T47D (cell line): Measurements from ENCODE around the gene PDE7B.
"Not testable (repeated sequence)": the region's sequence is repeated elsewhere in the genome, so short reads cannot be mapped to it uniquely, and the experiment has no call there.

Source experiments
- DNase-seq, 2 experiments: peaks; one replicate each; pipeline versions ENCODE4 v3.0.0 to v3.0.0-alpha.2; 2011 to 2012; ENCODE audit warnings: low read depth in 1 of 2, low spot score in 1 of 2
- JUND ChIP-seq: IDR thresholded peaks from 2 replicates; pipeline ENCODE4 v1.6.1; 2012; ENCODE audit warnings: low read depth
- in situ Hi-C: cut with HindIII; loops from 2 replicates; pipeline ENCODE4 v1.10.0; 2016; ENCODE audit warnings: low sequenced_read_pairs, low pct_unique_long_range_greater_than_20kb

Gene PDE7B

DNA sequence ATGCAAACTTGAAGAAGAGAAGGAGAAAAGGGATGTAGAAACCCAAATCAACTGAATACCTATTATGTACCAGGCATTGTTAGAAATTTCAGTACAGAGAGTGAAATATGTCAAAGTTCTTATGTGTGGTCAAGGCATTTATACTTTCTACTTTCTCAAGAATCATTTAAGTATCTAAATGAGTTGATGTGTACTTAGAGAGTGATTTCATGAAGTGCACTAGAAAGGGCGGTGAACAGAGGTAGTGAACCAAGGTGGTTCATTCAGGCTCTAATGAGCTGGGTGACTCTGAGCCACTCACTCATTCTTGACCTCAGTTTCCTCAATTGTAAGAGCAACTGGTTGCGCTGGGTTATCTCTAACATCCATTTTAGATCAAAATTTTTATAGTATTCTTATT is 3.3 kb downstream of the PDE7B start:
- DNase-seq, result no peak
- in situ Hi-C loops, result no loop called here
- no peak for TF ChIP-seq JUND

DNA sequence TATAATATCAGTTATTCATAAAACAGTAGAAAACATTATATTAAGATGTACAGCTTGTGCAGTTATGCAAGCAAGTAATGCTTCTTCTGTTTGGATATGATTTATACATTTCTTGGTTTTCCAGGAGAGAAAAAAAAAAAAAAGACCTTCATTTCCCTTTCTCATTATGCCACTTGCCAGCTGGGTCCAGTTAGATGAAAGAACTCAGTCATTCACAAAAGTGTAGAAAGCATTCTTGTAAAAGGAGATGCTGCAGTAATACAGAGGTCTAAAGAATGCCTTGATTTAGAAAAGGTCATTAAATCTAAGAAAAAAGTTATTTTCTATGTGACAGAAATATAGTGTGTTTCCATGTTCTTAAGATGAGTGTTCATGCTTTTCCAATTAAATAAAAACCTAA is 7.4 kb downstream of the PDE7B start:
- no peak for TF ChIP-seq JUND

DNA sequence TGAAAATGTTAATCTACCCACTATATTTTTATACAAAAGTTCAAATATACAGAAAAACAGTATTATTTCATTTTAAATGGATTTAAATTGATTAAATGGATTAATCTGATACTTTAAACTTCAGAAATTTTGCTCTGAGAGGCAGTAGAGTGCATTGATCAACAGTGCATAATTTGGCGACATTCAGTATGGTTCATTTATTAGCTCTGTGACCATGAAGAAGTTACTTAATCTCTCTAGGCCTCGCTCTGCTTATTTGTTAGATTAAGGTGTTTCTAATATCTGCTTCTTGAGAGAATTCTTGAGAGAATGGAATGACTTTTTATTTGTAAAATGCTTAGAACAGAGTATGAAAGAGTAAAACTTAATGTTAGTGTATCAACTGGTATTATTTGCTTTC is 8.9 kb downstream of the PDE7B start:
- no peak for TF ChIP-seq JUND
- in situ Hi-C loops, result no loop called here

More for the DNA sequence above, 7.4 kb downstream of the PDE7B start:
- in situ Hi-C loops, result no loop called here
- DNase-seq, result no peak

DNA sequence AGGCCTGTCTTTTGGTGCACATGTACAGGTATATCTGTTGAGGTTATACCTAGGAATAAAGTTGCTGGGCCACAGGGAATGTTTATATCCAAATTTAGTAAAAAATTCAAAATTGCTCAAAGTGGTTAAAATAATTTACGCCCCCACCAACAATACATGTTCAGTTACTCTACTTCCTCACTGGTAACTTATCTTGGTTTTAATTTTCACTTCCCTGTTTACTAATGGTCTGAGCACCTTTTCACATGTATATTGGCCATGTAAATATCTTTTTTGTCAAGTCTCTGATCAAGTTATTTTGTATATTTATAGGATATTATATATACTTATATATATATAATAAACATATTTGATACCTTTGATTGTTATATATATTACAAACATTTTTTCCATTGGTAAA is 9.7 kb downstream of the PDE7B start:
- no peak for TF ChIP-seq JUND
- DNase-seq, result no peak
- in situ Hi-C loops, result no loop called here

More for the DNA sequence above, 8.9 kb downstream of the PDE7B start:
- DNase-seq, result no peak

DNA sequence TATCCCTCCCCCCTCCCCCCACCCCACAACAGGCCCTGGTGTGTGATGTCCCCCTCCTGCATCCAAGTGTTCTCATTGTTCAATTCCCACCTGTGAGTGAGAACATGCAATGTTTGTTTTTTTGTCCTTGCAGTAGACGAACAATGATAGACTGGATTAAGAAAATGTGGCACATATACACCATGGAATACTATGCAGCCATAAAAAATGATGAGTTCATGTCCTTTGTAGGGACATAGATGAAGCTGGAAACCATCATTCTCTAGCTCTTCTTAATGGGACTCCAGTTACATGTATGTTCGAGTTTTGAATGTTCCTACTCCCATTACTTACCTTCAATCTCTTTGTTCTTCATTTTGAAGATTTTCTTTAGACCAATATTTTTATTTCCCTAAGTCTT is 13.4 kb downstream of the PDE7B start:
- DNase-seq, in situ Hi-C loops: not testable (repeated sequence)

DNA sequence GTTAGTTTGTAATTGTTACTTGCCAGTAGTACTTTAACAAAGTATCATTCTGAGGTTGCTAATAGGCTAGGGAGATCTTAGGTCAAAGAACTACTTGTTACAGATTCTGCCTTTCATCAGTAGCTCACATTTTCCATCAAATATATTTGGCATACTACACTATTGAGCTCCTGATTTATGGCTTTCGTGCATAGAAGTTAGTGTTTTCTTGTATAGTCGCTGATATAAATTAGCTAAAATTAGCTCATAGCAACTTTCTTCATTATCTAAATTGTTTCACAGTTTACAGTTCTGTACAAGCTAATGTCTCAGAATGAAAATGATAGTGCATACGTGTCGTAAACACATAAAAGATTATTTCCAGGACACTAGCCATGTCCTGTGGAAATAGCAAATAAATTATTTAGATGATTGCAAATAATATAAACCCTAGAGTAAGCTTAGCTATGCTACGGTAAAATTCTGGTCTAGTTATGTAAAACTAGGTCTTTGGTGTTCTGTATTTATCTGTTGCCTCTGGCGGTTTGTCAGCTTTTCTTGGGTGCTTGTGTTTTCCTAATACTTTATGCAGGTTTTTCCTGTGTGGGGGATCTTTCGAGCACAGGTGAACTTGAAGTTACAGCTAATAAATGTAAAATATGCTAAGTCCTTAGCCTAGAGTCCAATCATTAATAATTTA is 15.1 kb downstream of the PDE7B start:
- TF ChIP-seq JUND, result no peak
- in situ Hi-C loops, result no loop called here
- no peak for DNase-seq

DNA sequence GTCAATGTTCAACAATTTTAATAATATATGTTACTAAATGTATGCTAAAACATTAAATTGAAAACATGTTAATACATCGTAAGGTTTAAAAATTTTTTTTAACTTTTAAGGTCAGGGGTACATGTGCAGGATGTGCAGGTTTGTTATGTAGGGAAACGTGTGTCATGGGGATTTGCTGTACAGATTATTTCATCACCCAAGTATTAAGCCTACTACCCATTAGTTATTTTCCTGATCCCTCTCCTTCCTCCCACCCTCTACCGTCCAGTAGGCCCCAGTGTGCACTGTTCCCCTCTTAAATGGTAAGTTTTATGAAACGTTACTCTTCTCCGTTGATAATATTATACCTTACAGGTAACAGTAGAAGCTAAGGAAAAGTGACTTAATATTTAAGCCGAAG is 15.8 kb downstream of the PDE7B start:
- DNase-seq, result no peak
- in situ Hi-C loops, result no loop called here
- no peak for TF ChIP-seq JUND

DNA sequence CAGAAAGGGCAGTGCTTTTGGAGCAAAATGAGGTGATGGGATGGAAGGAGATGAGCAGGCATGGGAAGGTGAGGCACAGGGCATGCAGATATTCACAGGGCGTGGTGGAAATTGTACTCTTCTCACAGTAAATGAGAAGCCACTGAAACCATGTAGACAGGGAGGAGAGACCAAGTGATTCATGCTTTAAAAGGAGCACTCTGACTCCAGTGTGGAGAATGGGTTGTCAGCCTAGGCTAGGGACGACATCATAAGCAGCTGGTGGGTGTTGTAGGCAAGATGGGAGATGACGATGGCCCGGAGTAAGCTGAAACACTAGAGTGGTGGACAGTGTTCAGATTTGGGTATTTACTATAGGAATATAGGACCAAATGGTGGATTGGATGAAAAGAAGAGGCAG is 18.4 kb downstream of the PDE7B start:
- no peak for TF ChIP-seq JUND
- in situ Hi-C loops, result no loop called here
- no peak for DNase-seq

DNA sequence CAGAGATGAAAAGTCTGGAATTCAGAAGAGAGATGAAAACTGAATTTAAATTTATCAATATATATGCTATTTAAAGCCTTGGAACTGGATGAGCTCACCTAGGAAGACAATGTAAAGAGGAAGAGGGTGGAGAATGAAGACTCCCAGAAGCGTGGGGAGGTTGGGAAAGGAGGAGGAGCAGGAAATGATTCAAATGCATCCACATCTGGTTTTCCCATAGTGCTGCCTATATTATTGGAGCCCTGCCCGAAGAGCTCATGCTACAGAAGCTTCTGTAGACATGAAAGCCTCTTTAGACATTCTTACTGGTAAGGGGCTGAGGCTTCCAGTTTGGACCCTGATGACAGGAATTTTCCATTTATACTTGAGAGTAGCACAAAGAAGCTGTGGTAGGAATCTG is 19.2 kb downstream of the PDE7B start:
- no peak for DNase-seq
- in situ Hi-C loops, result no loop called here
- no peak for TF ChIP-seq JUND

DNA sequence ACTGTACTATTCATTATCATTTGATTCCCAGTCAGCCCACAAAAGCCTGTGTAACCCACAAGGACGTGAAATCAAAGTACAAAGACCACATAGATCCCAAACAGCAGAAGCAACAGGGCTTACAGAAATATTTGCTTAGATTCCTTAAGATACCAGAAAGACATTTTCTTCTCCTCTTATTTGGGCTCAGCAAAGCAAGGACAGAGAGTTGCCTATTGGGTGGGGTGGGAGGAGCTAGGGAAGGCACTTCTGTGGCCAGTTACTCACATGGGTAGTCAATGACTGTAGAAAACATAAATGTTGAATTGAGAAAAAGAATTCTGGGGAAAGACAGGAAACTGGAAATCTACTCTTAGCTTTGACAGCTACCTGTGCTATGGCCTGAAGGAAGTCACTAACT is 19.8 kb downstream of the PDE7B start:
- no peak for TF ChIP-seq JUND
- in situ Hi-C loops, result no loop called here
- no peak for DNase-seq

DNA sequence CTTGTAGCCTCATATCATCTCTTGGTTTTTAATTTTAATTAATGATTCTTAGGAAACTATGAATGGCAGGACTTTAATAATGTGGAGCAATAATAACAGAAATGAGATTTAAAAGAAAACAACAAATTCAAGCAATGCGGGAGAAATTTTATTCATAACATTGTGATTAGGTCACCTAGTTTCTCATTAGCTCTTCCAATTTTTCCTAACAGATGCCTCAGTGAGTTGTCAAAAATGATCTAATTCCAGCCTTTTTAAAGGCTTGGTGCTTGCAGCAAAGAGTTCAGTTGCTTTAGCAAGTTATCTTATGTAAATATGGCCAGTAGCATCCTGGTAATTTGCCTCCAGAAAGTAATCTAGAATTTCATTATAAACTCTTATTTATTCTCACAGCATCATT is 20.4 kb downstream of the PDE7B start:
- no peak for DNase-seq
- TF ChIP-seq JUND, result no peak
- in situ Hi-C loops, result no loop called here

DNA sequence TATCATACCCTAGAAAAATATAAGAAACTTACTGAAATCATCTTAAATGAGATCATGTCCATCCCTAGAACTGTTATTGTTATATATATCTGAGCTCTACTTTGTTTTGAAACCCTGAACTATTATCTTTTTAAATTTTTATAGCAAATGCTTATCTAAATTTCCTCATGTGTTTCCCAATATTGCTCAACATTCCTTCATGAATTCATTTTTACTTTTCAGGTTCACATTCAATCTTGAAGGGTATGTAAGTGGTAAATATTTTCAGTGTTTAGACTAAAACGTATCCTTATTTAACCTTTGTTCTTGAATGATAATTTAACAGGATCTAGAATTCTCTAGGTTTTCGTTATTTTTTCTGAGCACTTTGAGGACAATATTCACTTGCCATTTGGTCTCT is 23.9 kb downstream of the PDE7B start:
- no peak for DNase-seq
- TF ChIP-seq JUND, result no peak
- in situ Hi-C loops, result no loop called here

DNA sequence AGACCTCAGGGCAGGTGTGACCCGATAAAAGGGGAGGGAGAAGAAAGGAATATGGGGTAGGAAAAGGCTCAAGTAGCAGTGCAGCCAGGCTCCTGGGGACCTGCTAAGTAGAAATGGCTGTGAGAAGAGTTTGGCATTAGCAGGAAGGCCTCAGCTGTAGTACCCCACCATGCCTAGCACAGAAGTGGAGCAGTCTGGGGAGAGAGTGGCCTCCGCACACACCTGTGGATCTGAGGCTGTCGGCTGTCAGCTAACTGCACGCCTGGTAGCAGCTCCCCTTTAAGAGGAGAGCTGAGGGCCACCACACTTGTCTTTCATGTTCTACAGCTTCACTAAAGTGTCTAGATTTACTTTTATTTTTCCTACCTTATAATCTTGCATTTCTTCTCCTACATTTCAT is 24.6 kb downstream of the PDE7B start:
- TF ChIP-seq JUND, result no peak
- no peak for DNase-seq

DNA sequence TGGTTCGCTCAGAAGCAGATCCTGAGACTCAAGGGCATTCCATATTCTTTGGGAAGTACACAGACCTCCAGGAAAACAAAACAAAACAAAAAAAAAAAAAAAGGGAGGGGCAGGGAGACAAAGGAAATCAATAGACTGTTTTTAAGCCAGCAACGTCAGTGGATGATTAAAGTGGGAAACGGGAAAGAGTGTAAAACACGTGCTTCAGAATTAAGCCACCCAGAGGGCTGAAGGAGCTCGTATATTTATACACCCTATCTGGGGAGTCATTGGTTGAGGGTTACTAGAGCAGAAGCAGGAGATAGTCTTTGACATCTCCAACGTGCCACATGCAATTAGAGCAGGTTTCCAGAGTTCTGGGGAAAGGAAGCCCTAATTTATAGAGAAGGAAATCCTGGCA is 26.2 kb downstream of the PDE7B start:
- in situ Hi-C loops, result no loop called here
- DNase-seq, result no peak
- no peak for TF ChIP-seq JUND

More for the DNA sequence above, 24.6 kb downstream of the PDE7B start:
- in situ Hi-C loops, result no loop called here
